HEK293T (cell line): Measurements from ENCODE around the gene ANKRD31.
"Not testable (repeated sequence)": the region's sequence is repeated elsewhere in the genome, so short reads cannot be mapped to it uniquely, and the experiment has no call there.

Experiments
- CTCF ChIA-PET: fragments of 350-600 bp; formaldehyde crosslinking; extraction: SDS; loops from one replicate; lab custom pipeline; 2021; ENCODE audit warnings: antibody characterized with exemption, inconsistent platforms; lab: Yijun Ruan, JAX
- POLR2A ChIA-PET: fragments of 350-600 bp; formaldehyde crosslinking; extraction: SDS; loops from one replicate; lab custom pipeline; 2020; ENCODE audit warnings: antibody characterized with exemption, inconsistent platforms; lab: Yijun Ruan, JAX
- DNase-seq: peaks from one replicate; pipeline ENCODE4 v3.0.0; 2012; ENCODE audit warnings: mixed read lengths; ENCODE audit errors: extremely low spot score
- ARNT ChIP-seq: fragments of 450-650 bp; IDR thresholded peaks from 2 replicates; pipeline ENCODE4 v1.6.1; 2017; ENCODE audit warnings: mild to moderate bottlenecking
- BHLHE40 ChIP-seq: fragments of 450-650 bp; IDR thresholded peaks from 2 replicates; pipeline ENCODE4 v1.6.1; 2016; ENCODE audit warnings: mild to moderate bottlenecking, moderate library complexity, borderline replicate concordance
- CTBP1 ChIP-seq: fragments of 450-650 bp; IDR thresholded peaks from 2 replicates; pipeline ENCODE4 v1.6.1; 2016; ENCODE audit warnings: borderline replicate concordance
- ELF4 ChIP-seq: fragments of 450-650 bp; IDR thresholded peaks from 2 replicates; pipeline ENCODE4 v1.6.1; 2017; ENCODE audit warnings: antibody characterized with exemption
- FOXA1 ChIP-seq: fragments of 450-650 bp; IDR thresholded peaks from 2 replicates; pipeline ENCODE4 v1.6.1; 2016; ENCODE audit warnings: mild to moderate bottlenecking
- FOXK2 ChIP-seq: fragments of 450-650 bp; IDR thresholded peaks from 2 replicates; pipeline ENCODE4 v1.6.1; 2016; ENCODE audit warnings: mild to moderate bottlenecking
- FOXM1 ChIP-seq: fragments of 450-650 bp; IDR thresholded peaks from 2 replicates; pipeline ENCODE4 v1.6.1; 2017; ENCODE audit warnings: mild to moderate bottlenecking, borderline replicate concordance
- HDGF ChIP-seq: fragments of 450-650 bp; IDR thresholded peaks from 2 replicates; pipeline ENCODE4 v1.6.1; 2017; ENCODE audit warnings: antibody characterized with exemption, borderline replicate concordance
- L3MBTL2 ChIP-seq: fragments of 450-650 bp; conservative IDR thresholded peaks from 2 replicates; pipeline ENCODE4 v1.6.1; 2016; ENCODE audit warnings: mild to moderate bottlenecking
- LEF1 ChIP-seq: fragments of 450-650 bp; IDR thresholded peaks from 2 replicates; pipeline ENCODE4 v1.6.1; 2017; ENCODE audit warnings: mild to moderate bottlenecking, borderline replicate concordance
- NFRKB ChIP-seq: fragments of 450-650 bp; IDR thresholded peaks from 2 replicates; pipeline ENCODE4 v1.6.1; 2016; ENCODE audit warnings: mild to moderate bottlenecking, moderate library complexity
- SP1 ChIP-seq: fragments of 450-650 bp; IDR thresholded peaks from 2 replicates; pipeline ENCODE4 v1.6.1; 2017
- SUZ12 ChIP-seq: fragments of 450-650 bp; IDR thresholded peaks from 2 replicates; pipeline ENCODE4 v1.6.1; 2016; ENCODE audit warnings: mild to moderate bottlenecking
- TARDBP ChIP-seq: fragments of 450-650 bp; IDR thresholded peaks from 2 replicates; pipeline ENCODE4 v1.6.1; 2016
- ZNF384 ChIP-seq: fragments of 450-650 bp; IDR thresholded peaks from 2 replicates; pipeline ENCODE4 v1.6.1; 2016
- TF ChIP-seq, protein P1 (sequence below): fragments of 450-650 bp; IDR thresholded peaks from 2 replicates; pipeline ENCODE4 v1.6.1; 2016

Gene ANKRD31

DNA sequence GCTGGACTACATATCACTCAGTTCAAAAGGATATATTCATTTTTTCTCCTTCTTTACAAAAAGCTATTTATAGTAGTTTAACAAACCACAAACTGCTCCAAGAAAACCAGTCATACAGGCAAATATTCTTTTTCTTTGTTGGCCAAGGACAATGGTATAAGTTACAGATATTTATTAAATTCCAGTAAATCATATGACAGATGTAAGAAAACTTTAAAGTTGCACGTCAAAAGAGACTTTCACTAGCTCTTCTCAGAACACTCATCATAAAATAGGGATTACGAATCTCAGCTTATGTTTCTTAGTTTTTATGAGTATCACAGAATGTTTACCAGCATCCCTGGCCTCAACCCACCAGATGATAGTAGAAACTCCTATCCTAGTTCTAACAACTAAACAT is 67.2 kb downstream of the ANKRD31 start:
- CTCF ChIA-PET, result no interaction called here
- POLR2A ChIA-PET, result no interaction called here
- TF ChIP-seq BHLHE40, result no peak
- TF ChIP-seq L3MBTL2, result no peak
- TF ChIP-seq ARNT, result no peak
- TF ChIP-seq NFRKB, result no peak
- TF ChIP-seq ZNF384, result no peak
- no peak for TF ChIP-seq CTBP1
- TF ChIP-seq FOXA1, result no peak
- TF ChIP-seq, protein P1, sequence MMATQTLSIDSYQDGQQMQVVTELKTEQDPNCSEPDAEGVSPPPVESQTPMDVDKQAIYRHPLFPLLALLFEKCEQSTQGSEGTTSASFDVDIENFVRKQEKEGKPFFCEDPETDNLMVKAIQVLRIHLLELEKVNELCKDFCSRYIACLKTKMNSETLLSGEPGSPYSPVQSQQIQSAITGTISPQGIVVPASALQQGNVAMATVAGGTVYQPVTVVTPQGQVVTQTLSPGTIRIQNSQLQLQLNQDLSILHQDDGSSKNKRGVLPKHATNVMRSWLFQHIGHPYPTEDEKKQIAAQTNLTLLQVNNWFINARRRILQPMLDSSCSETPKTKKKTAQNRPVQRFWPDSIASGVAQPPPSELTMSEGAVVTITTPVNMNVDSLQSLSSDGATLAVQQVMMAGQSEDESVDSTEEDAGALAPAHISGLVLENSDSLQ, result no peak
- TF ChIP-seq TARDBP, result no peak
- DNase-seq, result no peak

DNA sequence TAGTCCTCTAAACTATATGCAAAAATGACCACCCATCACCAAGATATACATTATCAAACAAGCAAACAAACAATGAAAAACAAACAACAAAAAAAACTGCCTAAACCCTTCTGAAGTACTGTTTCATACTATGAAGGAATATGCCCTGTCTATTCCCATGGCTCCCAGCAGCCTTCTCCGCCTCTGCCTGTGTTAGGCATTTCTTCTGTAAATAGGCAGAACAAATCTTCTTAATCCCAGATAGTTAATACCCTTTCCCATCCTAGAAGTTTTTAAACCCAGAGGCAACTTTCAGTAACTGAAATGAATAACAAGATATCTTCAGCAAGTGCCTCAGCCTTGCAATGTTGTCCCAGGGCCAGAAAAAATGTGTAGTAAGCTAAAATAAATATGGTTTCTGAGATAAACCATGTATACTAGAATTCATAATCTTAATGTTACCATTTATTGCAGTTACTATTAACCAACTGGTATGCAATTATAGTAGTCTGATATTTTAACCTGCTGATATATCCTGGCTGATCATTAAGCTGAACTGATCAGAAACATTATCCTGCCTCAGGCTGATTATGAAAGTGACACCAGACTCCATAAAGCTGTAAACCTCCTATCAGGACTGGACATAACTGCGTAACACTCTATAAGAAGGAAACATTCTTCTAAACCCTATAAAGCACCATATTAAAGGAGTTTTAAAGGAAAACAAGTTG is 68.5 kb downstream of the ANKRD31 start:
- CTCF ChIA-PET, result interaction anchor here (0.5 kb wide), 1 partner anchor 48 kb away, joined by 3 read pairs; no protein-coding TSS in a partner anchor
- POLR2A ChIA-PET, result no interaction called here
- TF ChIP-seq ARNT (no peak), L3MBTL2 (no peak), ZNF384 (no peak), SUZ12 (no peak), FOXM1 (no peak), LEF1 (no peak), TARDBP (no peak), BHLHE40 (no peak)
- DNase-seq, result no peak

- POLR2A ChIA-PET, result no interaction called here
- CTCF ChIA-PET, result no interaction called here
These were observed 69.3 kb downstream of the ANKRD31 start for GRCh38 chr5:75167345-75167744.

GRCh38 chr5:75161508-75161907 is 75.2 kb downstream of the ANKRD31 start:
- CTCF ChIA-PET, DNase-seq, POLR2A ChIA-PET: not testable (repeated sequence)

More at GRCh38 chr5:75167345-75167744, 69.3 kb downstream of the ANKRD31 start:
- TF ChIP-seq HDGF, result no peak
- TF ChIP-seq FOXA1, result no peak
- TF ChIP-seq ZNF384, result no peak
- TF ChIP-seq, protein P1, result no peak
- no peak for TF ChIP-seq ELF4
- TF ChIP-seq NFRKB, result no peak
- TF ChIP-seq BHLHE40, result no peak
- no peak for TF ChIP-seq SP1
- no peak for TF ChIP-seq L3MBTL2
- TF ChIP-seq SUZ12, result no peak
- DNase-seq, result peak; percentile 26

- CTCF ChIA-PET, result no interaction called here
- DNase-seq, result no peak
- POLR2A ChIA-PET, result no interaction called here
These were observed 80.1 kb downstream of the ANKRD31 start for GRCh38 chr5:75156585-75156984.

GRCh38 chr5:75152860-75153259 is 83.8 kb downstream of the ANKRD31 start:
- DNase-seq, result no peak
- TF ChIP-seq ARNT (no peak), ZNF384 (no peak), LEF1 (no peak), BHLHE40 (no peak), SUZ12 (no peak), FOXM1 (no peak), NFRKB (no peak), ELF4 (no peak), FOXK2 (no peak), CTBP1 (no peak), HDGF (no peak)
- TF ChIP-seq, protein P1, result no peak
- ChIA-PET CTCF (no interaction called here), POLR2A (no interaction called here)

More at GRCh38 chr5:75156585-75156984, 80.1 kb downstream of the ANKRD31 start:
- TF ChIP-seq L3MBTL2 (no peak), SP1 (no peak), FOXA1 (no peak), LEF1 (no peak)
- TF ChIP-seq, protein P1, result no peak
